GM12878 (cell line): Measurements from ENCODE around the gene MMAA. TPM values are rescaled to one million over a fixed set of nuclear protein-coding genes. Genes with fewer than 3 reads are reported as not detected.

Source experiments
- ATAC-seq: fragments of 200-7000 bp; cut with Tn5 transposase; 3 replicates; pipeline ENCODE4 v1.9.1; 2020; ENCODE audit warnings: mild to moderate bottlenecking, moderate library complexity
- BruUV-seq: library from RNA; stranded (reverse); fragments of 400-500 nt; replicated peaks from 2 replicates; lab custom pipeline; 2021; lab: Mats Ljungman, UMichigan
- CTCF ChIA-PET: fragments of 300-600 bp; sonication (Branson Sonifier 250); formaldehyde crosslinking; extraction: SDS; loops from one replicate; lab custom pipeline; 2021; ENCODE audit warnings: inconsistent platforms; lab: Yijun Ruan, JAX
- POLR2A ChIA-PET: fragments of 350-600 bp; formaldehyde crosslinking; extraction: SDS; loops from one replicate; lab custom pipeline; 2021; ENCODE audit warnings: inconsistent platforms; lab: Charles Lee
- RAD21 ChIA-PET: fragments of 300-600 bp; sonication (Branson Sonifier 250); formaldehyde crosslinking; loops from one replicate; lab custom pipeline; 2023; ENCODE audit warnings: antibody characterized with exemption; ENCODE audit not compliant: unreplicated experiment; lab: Charles Lee
- SMC1A ChIA-PET: fragments of 300-600 bp; sonication (Branson Sonifier 250); formaldehyde crosslinking; loops from one replicate; lab custom pipeline; 2023; ENCODE audit not compliant: unreplicated experiment, uncharacterized antibody; lab: Charles Lee
- DNase-seq: peaks from one replicate; pipeline ENCODE4 v3.0.0-alpha.2; 2011; ENCODE audit warnings: low read depth, low spot score
- FAIRE-seq: peaks from 3 replicates; lab custom pipeline; 2011; peaks lifted over from hg19 to GRCh38; lab: Jason Lieb, UNC
- H2AFZ ChIP-seq: 2 replicates; pipeline ENCODE4 v1.6.0; 2011; ENCODE audit warnings: low read depth, low read length, control low read depth; ENCODE audit not compliant: control insufficient read depth
- H3K27ac ChIP-seq: 2 replicates; pipeline ENCODE4 v1.5.1; 2011; ENCODE audit warnings: control low read depth; ENCODE audit not compliant: control insufficient read depth, insufficient read depth
- H3K27me3 ChIP-seq, 2 experiments: replicated peaks in 1 of 2; 2 replicates each; pipeline versions ENCODE4 v1.6.0 to v1.6.1; 2011; ENCODE audit warnings: low read length in 1 of 2; ENCODE audit not compliant: control insufficient read depth in 2 of 2, insufficient read depth in 2 of 2
- H3K36me3 ChIP-seq, 2 experiments: 2 replicates each; pipeline ENCODE4 v1.5.1; 2011; ENCODE audit warnings: low read length in 1 of 2; ENCODE audit not compliant: control insufficient read depth in 2 of 2, insufficient read depth in 2 of 2
- H3K4me1 ChIP-seq: 2 replicates; pipeline ENCODE4 v1.6.1; 2011; ENCODE audit warnings: mild to moderate bottlenecking, low read length, moderate library complexity, mixed read lengths; ENCODE audit not compliant: control insufficient read depth, insufficient read depth
- H3K4me2 ChIP-seq: 2 replicates; pipeline ENCODE4 v1.6.0; 2011; ENCODE audit warnings: control low read depth; ENCODE audit not compliant: control insufficient read depth, insufficient read depth
- H3K4me3 ChIP-seq: fragments of 200-600 bp; sonication (generic); 2 replicates; pipeline ENCODE4 v1.5.1; 2016
- H3K79me2 ChIP-seq: 2 replicates; pipeline ENCODE4 v1.6.0; 2011; ENCODE audit warnings: low read length; ENCODE audit not compliant: control insufficient read depth, insufficient read depth
- H3K9ac ChIP-seq: 2 replicates; pipeline ENCODE4 v1.8.0; 2011; ENCODE audit warnings: low read length, control low read depth, mixed read lengths; ENCODE audit not compliant: control insufficient read depth, insufficient read depth
- H3K9me3 ChIP-seq: replicated peaks from 3 replicates; pipeline ENCODE4 v1.5.1; 2011; ENCODE audit warnings: mild to moderate bottlenecking, low read length; ENCODE audit not compliant: control insufficient read depth, insufficient read depth
- H4K20me1 ChIP-seq: 2 replicates; pipeline ENCODE4 v1.6.0; 2011; ENCODE audit not compliant: control insufficient read depth, insufficient read depth
- BRCA1 ChIP-seq: IDR thresholded peaks from 2 replicates; pipeline ENCODE4 v1.6.1; 2011; ENCODE audit warnings: low read depth, low read length, improper control_type of control experiment
- CBFB ChIP-seq: IDR thresholded peaks from 2 replicates; pipeline ENCODE4 v1.6.1; 2016; ENCODE audit warnings: antibody characterized with exemption, low read depth
- CEBPB ChIP-seq, 2 experiments: fragments of 150-350 bp in 1 of 2; IDR thresholded peaks; 2 replicates each; pipeline ENCODE4 v1.6.1; 2012 to 2014; ENCODE audit warnings: low read depth in 2 of 2, low read length in 2 of 2, borderline replicate concordance in 1 of 2, inconsistent platforms in 1 of 2
- HDAC2 ChIP-seq: fragments of 200-600 bp; sonication (generic); IDR thresholded peaks from 2 replicates; pipeline ENCODE4 v1.6.1; 2017
- NFXL1 ChIP-seq: fragments of 450-650 bp; IDR thresholded peaks from 2 replicates; pipeline ENCODE4 v1.6.1; 2017; ENCODE audit warnings: antibody characterized with exemption, mild to moderate bottlenecking, borderline replicate concordance
- NRF1 ChIP-seq: conservative IDR thresholded peaks from 2 replicates; pipeline ENCODE4 v1.6.1; 2011; ENCODE audit warnings: mild to moderate bottlenecking, low read depth, low read length, improper control_type of control experiment
- PAX8 ChIP-seq: fragments of 450-650 bp; IDR thresholded peaks from 2 replicates; pipeline ENCODE4 v1.6.1; 2017; ENCODE audit warnings: mild to moderate bottlenecking, moderate library complexity
- PKNOX1 ChIP-seq: fragments of 450-650 bp; IDR thresholded peaks from 2 replicates; pipeline ENCODE4 v1.6.1; 2016; ENCODE audit warnings: mild to moderate bottlenecking
- RELB ChIP-seq: fragments of 450-650 bp; IDR thresholded peaks from 2 replicates; pipeline ENCODE4 v1.6.1; 2017; ENCODE audit warnings: low read depth, mild to moderate bottlenecking, moderate library complexity
- RUNX3 ChIP-seq: IDR thresholded peaks from 2 replicates; pipeline ENCODE4 v1.6.1; 2012; ENCODE audit warnings: low read length, inconsistent platforms
- WRNIP1 ChIP-seq: IDR thresholded peaks from 2 replicates; pipeline ENCODE4 v1.6.1; 2011; ENCODE audit warnings: low read depth, low read length, improper control_type of control experiment, borderline replicate concordance
- ZBED1 ChIP-seq: IDR thresholded peaks from 2 replicates; pipeline ENCODE4 v1.6.1; 2016; ENCODE audit warnings: borderline replicate concordance
- in situ Hi-C: fragments of 300-500 bp; cut with MboI; formaldehyde crosslinking; loops from 9 replicates; pipeline ENCODE4 v1.14.3; 2018; ENCODE audit warnings: mixed read lengths
- intact Hi-C: fragments of 100-400 bp; cut with micrococcal nuclease; formaldehyde crosslinking; loops from one replicate; pipeline ENCODE4 v1.14.2; 2022; ENCODE audit not compliant: unreplicated experiment
- polyA plus RNA-seq, 11 experiments: library from polyadenylated mRNA; depleted of rRNA in 4 of 11; unstranded in 6 of 11; stranded (reverse) in 5 of 11; fragments of >200 nt; fragmentation: Nextera tagmentation in 4 of 11; fragmentation: Illumina TruSeq in 1 of 11; extraction: Ambion mirVana in 4 of 11; extraction: Trizol in 1 of 11; gene quantifications; 1 replicate in 1 of 11; 2 replicates in 10 of 11; pipeline versions ENCODE4 v1.2.1 to v1.2.3, GENCODE V29; 2011 to 2016; ENCODE audit warnings: inconsistent platforms in 2 of 11, missing spikeins in 2 of 11, low read depth in 1 of 11
- total RNA-seq, 4 experiments: library from RNA; depleted of rRNA in 3 of 4; stranded (reverse); fragments of >200 nt in 3 of 4; fragmentation: Illumina TruSeq in 1 of 4; extraction: Trizol in 1 of 4; gene quantifications; 2 replicates each; pipeline versions ENCODE4 v1.2.1 to v1.2.3, GENCODE V29; 2013 to 2021
- TF ChIP-seq, protein P1 (sequence below): IDR thresholded peaks from 2 replicates; pipeline ENCODE4 v1.6.1; 2012; ENCODE audit warnings: low read length, inconsistent platforms
- TF ChIP-seq, protein P2 (sequence below): IDR thresholded peaks from 2 replicates; pipeline ENCODE4 v1.6.1; 2011; ENCODE audit warnings: low read depth, low read length, improper control_type of control experiment, borderline replicate concordance

MMAA gene
- total and polyA plus RNA-seq, 10 of the 15 experiments (the other 5 are each of a cell fraction or from before 2014, with no cell fraction given): 4.5 to 22.6 (median 11.8) TPM

- H3K36me3 ChIP-seq: no peaks in the 10 kb centered on the region
- intact Hi-C loops: no loop called here
Observed at GRCh38 chr4:145605941-145606340, 13.2 kb upstream of the MMAA start.

More at GRCh38 chr4:145605941-145606340, 13.2 kb upstream of the MMAA start:
- Histone ChIP-seq H3K9me3 (no peaks in the 10 kb centered on the region; the same call in 2 of the 3 replicates), H3K79me2 (no peaks in the 10 kb centered on the region), H3K4me2 (no peak overlapping the region), H3K9ac (no peak overlapping the region), H2AFZ (no peak overlapping the region), H3K27me3 (no peaks in the 10 kb centered on the region; a peak in 1 of 4 replicates), H3K4me1 (no peaks in the 10 kb centered on the region), H3K4me3 (no peak overlapping the region), H3K27ac (no peak overlapping the region), H4K20me1 (no peaks in the 10 kb centered on the region)
- ATAC-seq (no peak), FAIRE-seq (no peak), DNase-seq (no peak)
- TF ChIP-seq PAX8 (no peak), ZBED1 (no peak), NRF1 (no peak), HDAC2 (no peak), CEBPB (IDR thresholded peaks at IDR 0.05; ENCODE audit: borderline replicate concordance in 1 of 2, low read depth in 2 of 2, low read length in 2 of 2) (no peak), RUNX3 (no peak), RELB (no peak), CBFB (no peak), NFXL1 (no peak), PKNOX1 (no peak), WRNIP1 (no peak), BRCA1 (no peak)
- TF ChIP-seq, protein P1, sequence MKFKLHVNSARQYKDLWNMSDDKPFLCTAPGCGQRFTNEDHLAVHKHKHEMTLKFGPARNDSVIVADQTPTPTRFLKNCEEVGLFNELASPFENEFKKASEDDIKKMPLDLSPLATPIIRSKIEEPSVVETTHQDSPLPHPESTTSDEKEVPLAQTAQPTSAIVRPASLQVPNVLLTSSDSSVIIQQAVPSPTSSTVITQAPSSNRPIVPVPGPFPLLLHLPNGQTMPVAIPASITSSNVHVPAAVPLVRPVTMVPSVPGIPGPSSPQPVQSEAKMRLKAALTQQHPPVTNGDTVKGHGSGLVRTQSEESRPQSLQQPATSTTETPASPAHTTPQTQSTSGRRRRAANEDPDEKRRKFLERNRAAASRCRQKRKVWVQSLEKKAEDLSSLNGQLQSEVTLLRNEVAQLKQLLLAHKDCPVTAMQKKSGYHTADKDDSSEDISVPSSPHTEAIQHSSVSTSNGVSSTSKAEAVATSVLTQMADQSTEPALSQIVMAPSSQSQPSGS: no peak
- TF ChIP-seq, protein P2, sequence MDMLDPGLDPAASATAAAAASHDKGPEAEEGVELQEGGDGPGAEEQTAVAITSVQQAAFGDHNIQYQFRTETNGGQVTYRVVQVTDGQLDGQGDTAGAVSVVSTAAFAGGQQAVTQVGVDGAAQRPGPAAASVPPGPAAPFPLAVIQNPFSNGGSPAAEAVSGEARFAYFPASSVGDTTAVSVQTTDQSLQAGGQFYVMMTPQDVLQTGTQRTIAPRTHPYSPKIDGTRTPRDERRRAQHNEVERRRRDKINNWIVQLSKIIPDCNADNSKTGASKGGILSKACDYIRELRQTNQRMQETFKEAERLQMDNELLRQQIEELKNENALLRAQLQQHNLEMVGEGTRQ: no peak
- RAD21 ChIA-PET: no interaction called here
- no TSS peak for BruUV-seq
- POLR2A ChIA-PET: no interaction called here
- SMC1A ChIA-PET: no interaction called here
- in situ Hi-C loops: loop anchor here (25.0 kb wide), 1 partner anchor 1419 kb away; no protein-coding TSS in a partner anchor
- CTCF ChIA-PET: interaction anchor here (1.0 to 2.7 kb wide), 3 partner anchors 11 to 372 kb away, joined by 3 to 10 read pairs (median 3); no protein-coding TSS in a partner anchor
